Measurements from ENCODE around the gene UBXN1.

The UBXN1 gene

GRCh38 chr11:62666259-62666926 is 12.5 kb downstream of the UBXN1 start:
- in situ Hi-C loops (cut with MboI; ENCODE audit: low pct_unique_long_range_greater_than_20kb, low sequenced_read_pairs, unreplicated experiment): no loop called here
- no peak for DNase-seq (ENCODE audit: low spot score)
- no peak for TF ChIP-seq CTCF (IDR thresholded peaks at IDR 0.05; ENCODE audit: extremely low read depth, insufficient read depth, missing control alignments)

- TF ChIP-seq CTCF (IDR thresholded peaks at IDR 0.05; ENCODE audit: extremely low read depth, insufficient read depth, missing control alignments): no peak
- no peak for DNase-seq (ENCODE audit: low spot score)
- in situ Hi-C loops (cut with MboI; ENCODE audit: low pct_unique_long_range_greater_than_20kb, low sequenced_read_pairs, unreplicated experiment): no loop called here
Observed at GRCh38 chr11:62665599-62666258, 13.1 kb downstream of the UBXN1 start.

- TF ChIP-seq CTCF (IDR thresholded peaks at IDR 0.05; ENCODE audit: extremely low read depth, insufficient read depth, missing control alignments): no peak
- in situ Hi-C loops (cut with MboI; ENCODE audit: low pct_unique_long_range_greater_than_20kb, low sequenced_read_pairs, unreplicated experiment): no loop called here
- peak; percentile 94 for DNase-seq (ENCODE audit: low spot score)
Observed at GRCh38 chr11:62665075-62665598, 13.7 kb downstream of the UBXN1 start, which contains the start of the genes C11orf98 and CSKMT. TSS of gene C11orf98 (minus strand) at chr11:62665210. CDS start at chr11:62665169, 41 bp downstream. TSS of gene CSKMT (plus strand) at chr11:62665312. CDS start at chr11:62665880, 568 bp downstream.

- peak; percentile 74 for DNase-seq (ENCODE audit: low spot score)
- TF ChIP-seq CTCF (IDR thresholded peaks at IDR 0.05; ENCODE audit: extremely low read depth, insufficient read depth, missing control alignments): no peak
- in situ Hi-C loops (cut with MboI; ENCODE audit: low pct_unique_long_range_greater_than_20kb, low sequenced_read_pairs, unreplicated experiment): no loop called here
Observed at GRCh38 chr11:62664405-62665074, 14.3 kb downstream of the UBXN1 start.

- in situ Hi-C loops (cut with MboI; ENCODE audit: low pct_unique_long_range_greater_than_20kb, low sequenced_read_pairs, unreplicated experiment): no loop called here
- TF ChIP-seq CTCF (IDR thresholded peaks at IDR 0.05; ENCODE audit: extremely low read depth, insufficient read depth, missing control alignments): no peak
- no peak for DNase-seq (ENCODE audit: low spot score)
Observed at GRCh38 chr11:62656796-62657429, 22.0 kb downstream of the UBXN1 start.

- no peak for DNase-seq (ENCODE audit: low spot score)
- no peak for TF ChIP-seq CTCF (IDR thresholded peaks at IDR 0.05; ENCODE audit: extremely low read depth, insufficient read depth, missing control alignments)
Observed at GRCh38 chr11:62654297-62654696, 24.6 kb downstream of the UBXN1 start.

More at GRCh38 chr11:62654297-62654696, 24.6 kb downstream of the UBXN1 start:
- in situ Hi-C loops (cut with MboI; ENCODE audit: low pct_unique_long_range_greater_than_20kb, low sequenced_read_pairs, unreplicated experiment): no loop called here

Data from GM13977 (cell line).